ENCODE measurements around the gene JSRP1. TPM values are rescaled to one million over a fixed set of nuclear protein-coding genes. Genes with fewer than 3 reads are reported as not detected.

JSRP1 gene
- total and polyA plus RNA-seq, 2 experiments from 2014 or later: 2.4 to 3.1 TPM

DNA sequence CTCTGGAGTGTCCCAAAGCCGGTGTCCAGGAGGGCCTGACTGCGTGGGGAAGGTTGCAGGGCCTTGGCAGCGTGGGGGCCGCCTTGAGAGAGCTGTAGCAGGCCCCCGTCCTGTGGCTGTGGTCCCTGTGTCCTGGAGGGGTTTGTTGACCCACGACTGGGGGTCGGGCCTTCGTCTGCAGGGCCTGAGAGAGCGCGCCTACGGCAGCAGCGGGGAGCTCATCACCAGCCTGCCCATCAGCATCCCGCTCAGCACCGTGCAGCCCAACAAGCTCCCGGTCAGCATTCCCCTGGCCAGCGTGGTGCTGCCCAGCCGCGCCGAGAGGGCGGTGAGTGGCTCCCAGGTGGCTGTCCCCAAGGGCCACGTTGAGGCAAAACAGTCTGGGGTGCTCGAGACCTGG is 38.6 kb downstream of the JSRP1 start:
- Histone ChIP-seq H3K27ac (ENCODE audit: low read depth) (no peak overlapping the region), H3F3A (replicated peaks; ENCODE audit: low read depth) (0 out of 2 replicates have a peak, but pooled peaks cover 6% of the 10 kb centered on the region), H4K20me1 (replicated peaks; ENCODE audit: insufficient read depth) (0 out of 2 replicates have a peak, but pooled peaks cover 4% of the 10 kb centered on the region), H3K9me2 (ENCODE audit: insufficient read depth) (no peaks in the 10 kb centered on the region), H3K36me3 (ENCODE audit: insufficient read depth) (peaks cover 6% of the 10 kb centered on the region; the same call in 1 of the 2 replicates), H3K4me3 (no peak overlapping the region), H2AFZ (no peak overlapping the region), H3K4me2 (no peak overlapping the region), H3K27me3 (ENCODE audit: insufficient read depth) (no peaks in the 10 kb centered on the region), H3K79me2 (replicated peaks; ENCODE audit: insufficient read depth) (no peaks in the 10 kb centered on the region), H3K4me1 (ENCODE audit: insufficient read depth) (no peaks in the 10 kb centered on the region)
- Mint-ChIP-seq H3K9me3 (no peaks in the 10 kb centered on the region; the same call in 2 of the 3 replicates), H3K27me3 (ENCODE audit: insufficient read depth, low read depth, poor library complexity) (peaks cover 11% of the 10 kb centered on the region), H3K4me1 (no peaks in the 10 kb centered on the region), H3K27ac (no peak overlapping the region), H3K4me3 (no peak overlapping the region), H3K36me3 (ENCODE audit: low read depth) (peaks cover 41% of the 10 kb centered on the region)
- DNase-seq (ENCODE audit: low spot score): no peak
- no peak for TF ChIP-seq ZNF331 (CRISPR knock-in tag; IDR thresholded peaks at IDR 0.05; ENCODE audit: low read depth)
- TF ChIP-seq, protein P1, sequence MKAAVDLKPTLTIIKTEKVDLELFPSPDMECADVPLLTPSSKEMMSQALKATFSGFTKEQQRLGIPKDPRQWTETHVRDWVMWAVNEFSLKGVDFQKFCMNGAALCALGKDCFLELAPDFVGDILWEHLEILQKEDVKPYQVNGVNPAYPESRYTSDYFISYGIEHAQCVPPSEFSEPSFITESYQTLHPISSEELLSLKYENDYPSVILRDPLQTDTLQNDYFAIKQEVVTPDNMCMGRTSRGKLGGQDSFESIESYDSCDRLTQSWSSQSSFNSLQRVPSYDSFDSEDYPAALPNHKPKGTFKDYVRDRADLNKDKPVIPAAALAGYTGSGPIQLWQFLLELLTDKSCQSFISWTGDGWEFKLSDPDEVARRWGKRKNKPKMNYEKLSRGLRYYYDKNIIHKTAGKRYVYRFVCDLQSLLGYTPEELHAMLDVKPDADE (IDR thresholded peaks at IDR 0.05): no peak
- TF ChIP-seq CREB1 (CRISPR knock-in tag; IDR thresholded peaks at IDR 0.05; ENCODE audit: low read depth): no peak
- TF ChIP-seq STAT1 (IDR thresholded peaks at IDR 0.05; ENCODE audit: unreplicated experiment): no peak
- TF ChIP-seq NANOG (IDR thresholded peaks at IDR 0.05; ENCODE audit: borderline replicate concordance): no peak
- no peak for TF ChIP-seq ZNF114 (CRISPR knock-in tag; IDR thresholded peaks at IDR 0.05)
- TF ChIP-seq, protein P2, sequence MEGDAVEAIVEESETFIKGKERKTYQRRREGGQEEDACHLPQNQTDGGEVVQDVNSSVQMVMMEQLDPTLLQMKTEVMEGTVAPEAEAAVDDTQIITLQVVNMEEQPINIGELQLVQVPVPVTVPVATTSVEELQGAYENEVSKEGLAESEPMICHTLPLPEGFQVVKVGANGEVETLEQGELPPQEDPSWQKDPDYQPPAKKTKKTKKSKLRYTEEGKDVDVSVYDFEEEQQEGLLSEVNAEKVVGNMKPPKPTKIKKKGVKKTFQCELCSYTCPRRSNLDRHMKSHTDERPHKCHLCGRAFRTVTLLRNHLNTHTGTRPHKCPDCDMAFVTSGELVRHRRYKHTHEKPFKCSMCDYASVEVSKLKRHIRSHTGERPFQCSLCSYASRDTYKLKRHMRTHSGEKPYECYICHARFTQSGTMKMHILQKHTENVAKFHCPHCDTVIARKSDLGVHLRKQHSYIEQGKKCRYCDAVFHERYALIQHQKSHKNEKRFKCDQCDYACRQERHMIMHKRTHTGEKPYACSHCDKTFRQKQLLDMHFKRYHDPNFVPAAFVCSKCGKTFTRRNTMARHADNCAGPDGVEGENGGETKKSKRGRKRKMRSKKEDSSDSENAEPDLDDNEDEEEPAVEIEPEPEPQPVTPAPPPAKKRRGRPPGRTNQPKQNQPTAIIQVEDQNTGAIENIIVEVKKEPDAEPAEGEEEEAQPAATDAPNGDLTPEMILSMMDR (conservative IDR thresholded peaks at IDR 0.05; ENCODE audit: low read depth in 2 of 2): no peak
- TF ChIP-seq, protein P3, sequence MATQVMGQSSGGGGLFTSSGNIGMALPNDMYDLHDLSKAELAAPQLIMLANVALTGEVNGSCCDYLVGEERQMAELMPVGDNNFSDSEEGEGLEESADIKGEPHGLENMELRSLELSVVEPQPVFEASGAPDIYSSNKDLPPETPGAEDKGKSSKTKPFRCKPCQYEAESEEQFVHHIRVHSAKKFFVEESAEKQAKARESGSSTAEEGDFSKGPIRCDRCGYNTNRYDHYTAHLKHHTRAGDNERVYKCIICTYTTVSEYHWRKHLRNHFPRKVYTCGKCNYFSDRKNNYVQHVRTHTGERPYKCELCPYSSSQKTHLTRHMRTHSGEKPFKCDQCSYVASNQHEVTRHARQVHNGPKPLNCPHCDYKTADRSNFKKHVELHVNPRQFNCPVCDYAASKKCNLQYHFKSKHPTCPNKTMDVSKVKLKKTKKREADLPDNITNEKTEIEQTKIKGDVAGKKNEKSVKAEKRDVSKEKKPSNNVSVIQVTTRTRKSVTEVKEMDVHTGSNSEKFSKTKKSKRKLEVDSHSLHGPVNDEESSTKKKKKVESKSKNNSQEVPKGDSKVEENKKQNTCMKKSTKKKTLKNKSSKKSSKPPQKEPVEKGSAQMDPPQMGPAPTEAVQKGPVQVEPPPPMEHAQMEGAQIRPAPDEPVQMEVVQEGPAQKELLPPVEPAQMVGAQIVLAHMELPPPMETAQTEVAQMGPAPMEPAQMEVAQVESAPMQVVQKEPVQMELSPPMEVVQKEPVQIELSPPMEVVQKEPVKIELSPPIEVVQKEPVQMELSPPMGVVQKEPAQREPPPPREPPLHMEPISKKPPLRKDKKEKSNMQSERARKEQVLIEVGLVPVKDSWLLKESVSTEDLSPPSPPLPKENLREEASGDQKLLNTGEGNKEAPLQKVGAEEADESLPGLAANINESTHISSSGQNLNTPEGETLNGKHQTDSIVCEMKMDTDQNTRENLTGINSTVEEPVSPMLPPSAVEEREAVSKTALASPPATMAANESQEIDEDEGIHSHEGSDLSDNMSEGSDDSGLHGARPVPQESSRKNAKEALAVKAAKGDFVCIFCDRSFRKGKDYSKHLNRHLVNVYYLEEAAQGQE (IDR thresholded peaks at IDR 0.05; ENCODE audit: unreplicated experiment): no peak
- no peak for TF ChIP-seq EZH2phosphoT487 (IDR thresholded peaks at IDR 0.05; ENCODE audit: unreplicated experiment)
- no peak for TF ChIP-seq JUNB (IDR thresholded peaks at IDR 0.05; ENCODE audit: unreplicated experiment)
- no peak for TF ChIP-seq ZNF462 (CRISPR knock-in tag; IDR thresholded peaks at IDR 0.05)
- TF ChIP-seq EZH2 (IDR thresholded peaks at IDR 0.05; ENCODE audit: low read depth, unreplicated experiment): no peak
- TF ChIP-seq POLR2AphosphoS5 (IDR thresholded peaks at IDR 0.05; ENCODE audit: low read depth): no peak
- ATAC-seq: no peak

Data from GM23338 (cell line).